Lower lobe of right lung (tissue), 2 donors: ENCODE data around the gene GARRE1. TPM values are rescaled to one million over a fixed set of nuclear protein-coding genes. Genes with fewer than 3 reads are reported as not detected.
"Not testable (repeated sequence)": the region's sequence is repeated elsewhere in the genome, so short reads cannot be mapped to it uniquely, and the experiment has no call there.

Experiments used
- ATAC-seq, 2 donors: fragments of 200-7000 bp; cut with Tn5 transposase; one replicate each; pipeline ENCODE4 v1.9.1; 2020 to 2022; ENCODE audit warnings: mild to moderate bottlenecking in 2 of 2, moderate library complexity in 2 of 2
- DNase-seq: peaks from one replicate; pipeline ENCODE4 v3.0.0-alpha.2; 2020
- H3K27ac ChIP-seq: fragments of 200-600 bp; one replicate; pipeline ENCODE4 v1.8.0; 2022
- H3K27me3 ChIP-seq: fragments of 200-600 bp; one replicate; pipeline ENCODE4 v1.8.0; 2022; ENCODE audit warnings: low read depth
- H3K36me3 ChIP-seq: fragments of 200-600 bp; one replicate; pipeline ENCODE4 v1.8.0; 2022; ENCODE audit warnings: mild to moderate bottlenecking
- H3K4me1 ChIP-seq: fragments of 200-600 bp; one replicate; pipeline ENCODE4 v1.8.0; 2022
- H3K4me3 ChIP-seq: fragments of 200-600 bp; one replicate; pipeline ENCODE4 v1.8.0; 2022; ENCODE audit warnings: mild to moderate bottlenecking
- H3K9me3 ChIP-seq: fragments of 200-600 bp; one replicate; pipeline ENCODE4 v1.8.0; 2022
- CTCF ChIP-seq: fragments of 200-600 bp; IDR thresholded peaks from one replicate; pipeline ENCODE4 v1.8.0; 2022; ENCODE audit warnings: antibody characterized with exemption, mild to moderate bottlenecking
- intact Hi-C: fragments of 100-400 bp; cut with DNase I; formaldehyde crosslinking; loops from one replicate; pipeline ENCODE4 v1.11.0; 2022
- total RNA-seq: library from RNA; stranded (reverse); fragmentation: NEBNext Ultra II Directional; extraction: Animal tissue kit (Norgen Biotek cat#: 25700); gene quantifications from one replicate; pipeline ENCODE4 v1.2.1, GENCODE V29; 2021
- donor health status: DM: no; HTN: yes; CAD: no; lungs with severe emphysema.

Gene GARRE1
- total RNA-seq, 1 donor from 2014 or later, result 31.2 TPM

GRCh38 chr19:34214040-34214439 lies 40.3 kb upstream of the GARRE1 start:
- DNase-seq (no peak), ATAC-seq (no peak)
- H3K36me3 ChIP-seq, result peaks cover 79% of the 10 kb centered on the region
- no peak overlapping the region for H3K4me3 ChIP-seq
- no peaks in the 10 kb centered on the region for H3K27me3 ChIP-seq
- no peaks in the 10 kb centered on the region for H3K9me3 ChIP-seq
- H3K4me1 ChIP-seq, result peaks cover 10% of the 10 kb centered on the region
- TF ChIP-seq CTCF, result no peak
- H3K27ac ChIP-seq, result no peak overlapping the region
- intact Hi-C loops, result no loop called here

GRCh38 chr19:34215006-34215665 lies 39.2 kb upstream of the GARRE1 start:
- peaks cover 10% of the 10 kb centered on the region for H3K4me1 ChIP-seq
- TF ChIP-seq CTCF, result no peak
- DNase-seq, result no peak
- ATAC-seq, result no peak
- peaks cover 79% of the 10 kb centered on the region for H3K36me3 ChIP-seq
- H3K9me3 ChIP-seq, result no peaks in the 10 kb centered on the region
- no peak overlapping the region for H3K27ac ChIP-seq
- H3K27me3 ChIP-seq, result no peaks in the 10 kb centered on the region
- no peak overlapping the region for H3K4me3 ChIP-seq
- intact Hi-C loops, result no loop called here

- intact Hi-C loops, result no loop called here
- no peak for TF ChIP-seq CTCF
- no peak for ATAC-seq
These were observed 38.7 kb upstream of the GARRE1 start for GRCh38 chr19:34215666-34216038.

GRCh38 chr19:34216745-34217219 lies 37.6 kb upstream of the GARRE1 start:
- DNase-seq, ATAC-seq, H3K4me1 ChIP-seq, intact Hi-C loops, H3K27ac ChIP-seq, H3K27me3 ChIP-seq, H3K4me3 ChIP-seq, H3K9me3 ChIP-seq: not testable (repeated sequence)
- H3K36me3 ChIP-seq, result peaks cover 79% of the 10 kb centered on the region

More at GRCh38 chr19:34215666-34216038, 38.7 kb upstream of the GARRE1 start:
- H3K4me1 ChIP-seq, result peaks cover 10% of the 10 kb centered on the region
- H3K9me3 ChIP-seq, result no peaks in the 10 kb centered on the region
- H3K36me3 ChIP-seq, result peaks cover 79% of the 10 kb centered on the region
- no peak overlapping the region for H3K4me3 ChIP-seq
- no peak for DNase-seq
- no peak overlapping the region for H3K27ac ChIP-seq
- H3K27me3 ChIP-seq, result no peaks in the 10 kb centered on the region

GRCh38 chr19:34217952-34218817 lies 36.2 kb upstream of the GARRE1 start:
- Histone ChIP-seq H3K27ac (no peak overlapping the region), H3K27me3 (no peaks in the 10 kb centered on the region), H3K36me3 (peaks cover 80% of the 10 kb centered on the region), H3K4me1 (peaks cover 10% of the 10 kb centered on the region), H3K4me3 (no peak overlapping the region), H3K9me3 (no peaks in the 10 kb centered on the region)
- no peak for TF ChIP-seq CTCF
- ATAC-seq, result peak; percentile 35 to 51
- no peak for DNase-seq
- intact Hi-C loops, result no loop called here

GRCh38 chr19:34218818-34219164 lies 35.6 kb upstream of the GARRE1 start:
- Histone ChIP-seq H3K4me1 (peaks cover 10% of the 10 kb centered on the region), H3K4me3 (no peak overlapping the region), H3K9me3 (no peaks in the 10 kb centered on the region), H3K27me3 (no peaks in the 10 kb centered on the region), H3K27ac (no peak overlapping the region), H3K36me3 (peaks cover 80% of the 10 kb centered on the region)
- intact Hi-C loops, result no loop called here
- ATAC-seq, result no peak
- DNase-seq, result no peak
- no peak for TF ChIP-seq CTCF
